Tibial nerve (tissue), 4 donors: ENCODE results near the gene ZCCHC24.

Experiments
- EP300 ChIP-seq, 2 donors: sonication (generic); formaldehyde crosslinking; IDR thresholded peaks; one replicate each; pipeline ENCODE4 v1.6.1; 2017; ENCODE audit warnings: antibody characterized with exemption in 2 of 2, mild to moderate bottlenecking in 1 of 2
- POLR2A ChIP-seq, 2 donors: fragments of 450-650 bp; IDR thresholded peaks; one replicate each; pipeline ENCODE4 v1.6.1; 2017; ENCODE audit warnings: antibody characterized with exemption in 2 of 2, mild to moderate bottlenecking in 2 of 2, moderate library complexity in 2 of 2
- TF ChIP-seq, protein P1 (sequence below), 5 experiments: fragments of 200-600 bp in 3 of 5; fragments of 450-650 bp in 2 of 5; sonication (generic) in 3 of 5; IDR thresholded peaks; one replicate each; pipeline ENCODE4 v1.5.1; 2016 to 2019; ENCODE audit warnings: antibody characterized with exemption in 5 of 5, mild to moderate bottlenecking in 3 of 5, moderate library complexity in 2 of 5

DNA sequence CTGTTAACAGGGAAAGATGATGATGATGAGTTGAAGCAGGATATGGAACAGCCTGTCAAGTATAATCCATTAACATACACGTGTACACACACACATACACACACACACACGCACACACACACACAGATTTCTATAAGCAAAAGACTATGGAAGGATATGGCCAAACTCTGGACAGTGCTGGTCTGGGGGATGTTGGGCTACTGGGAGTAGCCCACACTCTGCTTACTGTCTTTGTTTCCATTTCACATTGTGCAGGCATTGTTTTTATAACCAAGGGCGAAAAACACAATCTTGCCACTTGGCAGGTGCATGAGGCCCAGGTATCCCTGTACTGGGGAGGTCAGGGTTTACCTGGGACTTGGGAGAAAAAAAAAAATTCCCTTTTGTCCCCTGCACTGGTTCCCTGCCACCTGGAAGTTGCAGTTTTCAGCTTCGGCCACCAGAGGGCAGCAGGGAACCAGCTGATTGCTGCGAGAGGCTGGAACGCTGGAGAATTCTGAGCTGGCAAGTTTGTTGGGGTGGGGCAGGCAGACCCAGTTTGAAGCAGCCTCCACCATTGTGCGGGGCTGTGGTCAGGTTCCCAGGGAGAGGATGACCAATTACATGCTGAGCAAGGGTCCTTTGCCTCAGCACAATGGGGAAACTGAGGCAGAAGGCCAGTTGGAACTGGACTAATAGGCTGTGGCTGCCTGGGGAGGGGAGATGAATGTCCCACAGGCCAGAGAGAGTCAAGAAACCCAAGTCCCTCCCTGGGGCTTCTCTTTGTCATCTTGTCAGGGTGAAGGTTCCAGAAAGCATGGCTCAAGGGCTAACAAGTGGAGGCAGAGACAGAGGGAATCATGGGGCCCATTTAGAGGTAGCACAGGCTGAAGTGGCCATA is 70.9 kb downstream of the ZCCHC24 start:
- TF ChIP-seq, protein P1, sequence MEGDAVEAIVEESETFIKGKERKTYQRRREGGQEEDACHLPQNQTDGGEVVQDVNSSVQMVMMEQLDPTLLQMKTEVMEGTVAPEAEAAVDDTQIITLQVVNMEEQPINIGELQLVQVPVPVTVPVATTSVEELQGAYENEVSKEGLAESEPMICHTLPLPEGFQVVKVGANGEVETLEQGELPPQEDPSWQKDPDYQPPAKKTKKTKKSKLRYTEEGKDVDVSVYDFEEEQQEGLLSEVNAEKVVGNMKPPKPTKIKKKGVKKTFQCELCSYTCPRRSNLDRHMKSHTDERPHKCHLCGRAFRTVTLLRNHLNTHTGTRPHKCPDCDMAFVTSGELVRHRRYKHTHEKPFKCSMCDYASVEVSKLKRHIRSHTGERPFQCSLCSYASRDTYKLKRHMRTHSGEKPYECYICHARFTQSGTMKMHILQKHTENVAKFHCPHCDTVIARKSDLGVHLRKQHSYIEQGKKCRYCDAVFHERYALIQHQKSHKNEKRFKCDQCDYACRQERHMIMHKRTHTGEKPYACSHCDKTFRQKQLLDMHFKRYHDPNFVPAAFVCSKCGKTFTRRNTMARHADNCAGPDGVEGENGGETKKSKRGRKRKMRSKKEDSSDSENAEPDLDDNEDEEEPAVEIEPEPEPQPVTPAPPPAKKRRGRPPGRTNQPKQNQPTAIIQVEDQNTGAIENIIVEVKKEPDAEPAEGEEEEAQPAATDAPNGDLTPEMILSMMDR (IDR thresholded peaks at IDR 0.05), result peak; percentile 92 to 98 (median 96)
- TF ChIP-seq EP300 (IDR thresholded peaks at IDR 0.05) (peak in 1 of 2 donors; percentile 49), POLR2A (IDR thresholded peaks at IDR 0.05) (no peak)
